ENCODE measurements around the gene PCBD1.

DNA sequence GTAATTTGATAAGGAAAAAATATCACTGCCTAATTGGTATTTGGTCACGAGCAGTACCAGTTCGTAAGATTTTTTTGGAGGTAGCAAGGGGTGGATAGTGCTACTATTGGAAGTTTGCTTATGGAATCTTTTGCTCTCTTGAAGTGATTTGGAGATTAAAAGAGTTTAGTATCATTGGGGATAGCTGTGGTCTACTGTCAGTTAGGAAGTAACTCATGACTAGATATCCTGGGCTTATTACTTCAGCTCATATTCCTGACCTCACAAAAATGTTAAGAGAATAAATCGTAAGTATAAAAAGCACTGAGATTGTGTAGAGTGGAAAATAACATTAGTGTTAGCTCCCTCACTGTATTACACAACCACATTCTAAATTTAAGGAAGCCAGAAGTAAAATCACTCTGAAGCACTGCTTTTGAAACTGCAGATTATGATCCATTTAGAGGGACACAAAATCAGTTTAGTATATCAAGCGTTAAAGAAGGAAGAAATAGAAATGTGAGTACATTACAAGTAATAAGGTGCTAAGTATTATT is 50.0 kb downstream of the PCBD1 start:
- TF ChIP-seq EZH2 (IDR thresholded peaks at IDR 0.05) (no peak), EZH2phosphoT487 (IDR thresholded peaks at IDR 0.05) (no peak)
- TF ChIP-seq, protein P1, sequence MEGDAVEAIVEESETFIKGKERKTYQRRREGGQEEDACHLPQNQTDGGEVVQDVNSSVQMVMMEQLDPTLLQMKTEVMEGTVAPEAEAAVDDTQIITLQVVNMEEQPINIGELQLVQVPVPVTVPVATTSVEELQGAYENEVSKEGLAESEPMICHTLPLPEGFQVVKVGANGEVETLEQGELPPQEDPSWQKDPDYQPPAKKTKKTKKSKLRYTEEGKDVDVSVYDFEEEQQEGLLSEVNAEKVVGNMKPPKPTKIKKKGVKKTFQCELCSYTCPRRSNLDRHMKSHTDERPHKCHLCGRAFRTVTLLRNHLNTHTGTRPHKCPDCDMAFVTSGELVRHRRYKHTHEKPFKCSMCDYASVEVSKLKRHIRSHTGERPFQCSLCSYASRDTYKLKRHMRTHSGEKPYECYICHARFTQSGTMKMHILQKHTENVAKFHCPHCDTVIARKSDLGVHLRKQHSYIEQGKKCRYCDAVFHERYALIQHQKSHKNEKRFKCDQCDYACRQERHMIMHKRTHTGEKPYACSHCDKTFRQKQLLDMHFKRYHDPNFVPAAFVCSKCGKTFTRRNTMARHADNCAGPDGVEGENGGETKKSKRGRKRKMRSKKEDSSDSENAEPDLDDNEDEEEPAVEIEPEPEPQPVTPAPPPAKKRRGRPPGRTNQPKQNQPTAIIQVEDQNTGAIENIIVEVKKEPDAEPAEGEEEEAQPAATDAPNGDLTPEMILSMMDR (IDR thresholded peaks at IDR 0.05), result no peak

Data from neural progenitor cell (in vitro differentiated cells).